Thyroid gland (tissue), 4 donors: ENCODE measurements around the gene OR6N2. TPM values are rescaled to one million over a fixed set of nuclear protein-coding genes. Genes with fewer than 3 reads are reported as not detected.

Experiments used
- DNase-seq, 2 donors: peaks; one replicate each; pipeline ENCODE4 v3.0.0-alpha.2; 2019
- H3K27ac ChIP-seq, 3 donors: fragments of 200-600 bp; sonication (generic); 1 replicate in 2 of 3; 2 replicates in 1 of 3; pipeline ENCODE4 v1.5.1; 2016 to 2019; ENCODE audit warnings: mild to moderate bottlenecking in 1 of 3, moderate library complexity in 1 of 3
- H3K27me3 ChIP-seq: fragments of 200-600 bp; sonication (generic); one replicate; pipeline ENCODE4 v1.5.1; 2019
- H3K36me3 ChIP-seq, 2 donors: fragments of 200-600 bp; sonication (generic); one replicate each; pipeline ENCODE4 v1.5.1; 2016 to 2019
- H3K4me1 ChIP-seq, 2 donors: fragments of 200-600 bp; sonication (generic); one replicate each; pipeline ENCODE4 v1.5.1; 2017 to 2019
- H3K4me3 ChIP-seq, 3 donors: fragments of 200-600 bp; sonication (generic); replicated peaks in 1 of 3; 1 replicate in 2 of 3; 2 replicates in 1 of 3; pipeline ENCODE4 v1.5.1; 2016; ENCODE audit warnings: mild to moderate bottlenecking in 1 of 3
- H3K9me3 ChIP-seq: fragments of 200-600 bp; sonication (generic); one replicate; pipeline ENCODE4 v1.5.1; 2017
- CTCF ChIP-seq, 6 experiments: fragments of 200-600 bp in 3 of 6; fragments of 450-650 bp in 3 of 6; sonication (generic) in 3 of 6; IDR thresholded peaks; one replicate each; pipeline ENCODE4 v1.5.1; 2016 to 2019; ENCODE audit warnings: antibody characterized with exemption in 6 of 6, mild to moderate bottlenecking in 2 of 6, inconsistent platforms in 1 of 6, moderate library complexity in 1 of 6
- POLR2A ChIP-seq, 2 donors: fragments of 450-650 bp; IDR thresholded peaks; one replicate each; pipeline ENCODE4 v1.6.1; 2017; ENCODE audit warnings: antibody characterized with exemption in 2 of 2, mild to moderate bottlenecking in 2 of 2, moderate library complexity in 1 of 2
- WGBS, 2 donors: methylation state at CpG; one replicate each; pipeline ENCODE4 v1.1.5; 2017; 5-methylcytosine and 5-hydroxymethylcytosine counted together
- intact Hi-C: fragments of 100-400 bp; cut with DNase I; formaldehyde crosslinking; loops from one replicate; pipeline ENCODE4 v1.15.1; 2023
- total RNA-seq, 4 donors: library from RNA; depleted of rRNA; stranded (reverse); fragments of >200 nt; gene quantifications; one replicate each; pipeline ENCODE4 v1.2.3, GENCODE V29; 2016

Gene OR6N2
- total RNA-seq, 4 donors from 2014 or later = not detected

DNA sequence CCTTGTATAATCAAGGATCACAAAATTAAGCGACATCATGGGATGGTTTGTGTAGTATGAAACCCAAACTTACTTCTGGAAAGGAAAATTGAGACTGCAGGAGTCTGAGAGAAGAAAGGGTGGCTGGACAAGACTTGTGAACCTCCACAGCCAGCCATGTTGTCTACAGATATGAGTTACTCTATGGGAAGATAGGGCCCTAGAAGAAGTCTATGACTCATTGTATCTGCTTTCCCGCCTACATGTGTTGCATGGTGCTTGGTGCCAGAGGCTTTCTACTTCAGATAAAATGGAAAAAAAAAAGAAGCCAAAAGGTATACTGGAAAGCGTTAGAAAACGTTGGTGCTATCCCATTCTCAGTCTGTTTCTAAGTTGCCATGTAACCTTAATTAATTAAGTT lies 18.7 kb upstream of the OR6N2 start:
- no peaks in the 10 kb centered on the region for H3K9me3 ChIP-seq
- intact Hi-C loops = no loop called here
- TF ChIP-seq POLR2A (IDR thresholded peaks at IDR 0.05) (no peak), CTCF (IDR thresholded peaks at IDR 0.05) (no peak)
- no peak overlapping the region for H3K27ac ChIP-seq
- no peak for DNase-seq
- 84 to 86% methylated on average over 4 of the region's 4 CpGs for WGBS, 2 donors
- H3K4me1 ChIP-seq = no peaks in the 10 kb centered on the region
- H3K36me3 ChIP-seq = no peaks in the 10 kb centered on the region
- no peak overlapping the region for H3K4me3 ChIP-seq
- H3K27me3 ChIP-seq = no peaks in the 10 kb centered on the region

DNA sequence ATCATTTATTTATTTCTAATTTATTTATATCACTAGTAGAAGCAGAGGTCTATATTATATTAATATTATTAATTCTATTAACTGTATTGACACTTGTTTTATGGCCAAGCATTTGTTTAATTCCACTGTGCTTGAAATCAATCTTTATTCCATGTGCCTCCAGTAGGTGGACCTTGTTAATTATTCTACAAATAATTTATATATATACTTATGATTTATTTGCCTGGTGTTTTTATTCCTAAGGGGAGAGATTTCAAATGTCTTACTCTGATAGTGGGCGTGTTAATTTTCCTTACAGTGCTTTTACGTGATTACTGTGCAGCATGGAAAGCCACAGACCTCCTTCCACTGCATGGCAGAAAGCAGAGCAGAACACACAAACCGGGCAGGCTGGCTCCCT lies 17.5 kb upstream of the OR6N2 start:
- Histone ChIP-seq H3K9me3 (no peaks in the 10 kb centered on the region), H3K36me3 (no peaks in the 10 kb centered on the region), H3K4me3 (no peak overlapping the region), H3K4me1 (no peaks in the 10 kb centered on the region), H3K27me3 (no peaks in the 10 kb centered on the region), H3K27ac (no peak overlapping the region)
- no peak for DNase-seq
- WGBS, 2 donors = 69 to 79% methylated on average over 3 of the region's 3 CpGs
- intact Hi-C loops = no loop called here
- no peak for TF ChIP-seq POLR2A (IDR thresholded peaks at IDR 0.05)
- no peak for TF ChIP-seq CTCF (IDR thresholded peaks at IDR 0.05)

GRCh38 chr1:158794247-158794646 lies 13.2 kb upstream of the OR6N2 start:
- Histone ChIP-seq H3K4me3 (no peak overlapping the region), H3K27ac (no peak overlapping the region), H3K9me3 (no peaks in the 10 kb centered on the region), H3K27me3 (no peaks in the 10 kb centered on the region), H3K4me1 (no peaks in the 10 kb centered on the region), H3K36me3 (no peaks in the 10 kb centered on the region)
- no peak for DNase-seq
- intact Hi-C loops = no loop called here
- 56 to 72% methylated on average over 6 of the region's 6 CpGs for WGBS, 2 donors
- TF ChIP-seq CTCF (IDR thresholded peaks at IDR 0.05) (no peak), POLR2A (IDR thresholded peaks at IDR 0.05) (no peak)

GRCh38 chr1:158793604-158794003 lies 12.6 kb upstream of the OR6N2 start:
- Histone ChIP-seq H3K9me3 (no peaks in the 10 kb centered on the region), H3K36me3 (no peaks in the 10 kb centered on the region), H3K4me3 (no peak overlapping the region), H3K27ac (no peak overlapping the region), H3K27me3 (no peaks in the 10 kb centered on the region), H3K4me1 (no peaks in the 10 kb centered on the region)
- WGBS, 2 donors = 67 to 71% methylated on average over 2 of the region's 2 CpGs
- TF ChIP-seq POLR2A (IDR thresholded peaks at IDR 0.05) (no peak), CTCF (IDR thresholded peaks at IDR 0.05) (no peak)
- no peak for DNase-seq
- intact Hi-C loops = no loop called here

GRCh38 chr1:158771950-158772866 lies 8.8 kb downstream of the OR6N2 start, which contains the start of gene OR6N1:
Gene OR6N1, minus strand, starts transcription at chr1:158772195. Its CDS starts 5,513 bp downstream, at chr1:158766682.
- no peak within 1 kb of the TSS for H3K4me3 ChIP-seq
- no peaks in the 10 kb centered on the region for H3K36me3 ChIP-seq
- H3K4me1 ChIP-seq = no peaks in the 10 kb centered on the region
- H3K27ac ChIP-seq = no peak within 1 kb of the TSS
- no peak for DNase-seq
- H3K27me3 ChIP-seq = no peaks in the 10 kb centered on the region
- TF ChIP-seq CTCF (IDR thresholded peaks at IDR 0.05) (no peak), POLR2A (IDR thresholded peaks at IDR 0.05) (no peak)
- no peaks in the 10 kb centered on the region for H3K9me3 ChIP-seq
- WGBS, 2 donors = 51 to 64% methylated on average over 6 of the region's 6 CpGs
- intact Hi-C loops = no loop called here
